Occipital lobe (tissue), 2 donors: Measurements from ENCODE around the gene IL20RA. TPM values are rescaled to one million over a fixed set of nuclear protein-coding genes. Genes with fewer than 3 reads are reported as not detected.
A peak's percentile ranks its signal among the peaks of the same experiment; 100 is the strongest.

Experiments used
- DNase-seq: peaks from one replicate; lab custom pipeline; 2025; lab: John Stamatoyannopoulos, UW
- total RNA-seq: library from RNA; depleted of rRNA; stranded (reverse); fragments of >200 nt; gene quantifications from one replicate; pipeline ENCODE4 v1.2.3, GENCODE V29; 2014

The IL20RA gene
- total RNA-seq, 1 donor from 2014 or later, result 0.16 TPM

DNA sequence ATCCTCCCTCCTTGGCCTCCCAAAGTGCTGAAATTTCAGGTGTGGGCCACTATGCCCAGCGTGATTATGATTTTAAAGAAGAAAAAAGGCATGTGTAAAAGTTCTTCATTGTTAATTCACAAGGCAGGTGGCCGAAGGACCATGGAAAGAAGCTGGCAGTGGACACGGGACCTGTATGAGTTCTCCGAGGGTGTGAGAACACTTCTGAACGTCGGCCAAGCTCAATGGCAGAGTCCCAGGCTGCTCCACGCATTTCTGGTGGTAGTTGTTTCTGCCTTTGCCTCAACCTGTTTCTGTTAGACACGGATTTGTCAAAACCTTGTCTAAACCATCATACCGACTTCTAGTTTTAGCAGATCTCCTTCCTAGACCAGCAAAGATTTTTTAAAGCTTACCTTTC lies 36.6 kb downstream of the IL20RA start:
- no peak for DNase-seq

DNA sequence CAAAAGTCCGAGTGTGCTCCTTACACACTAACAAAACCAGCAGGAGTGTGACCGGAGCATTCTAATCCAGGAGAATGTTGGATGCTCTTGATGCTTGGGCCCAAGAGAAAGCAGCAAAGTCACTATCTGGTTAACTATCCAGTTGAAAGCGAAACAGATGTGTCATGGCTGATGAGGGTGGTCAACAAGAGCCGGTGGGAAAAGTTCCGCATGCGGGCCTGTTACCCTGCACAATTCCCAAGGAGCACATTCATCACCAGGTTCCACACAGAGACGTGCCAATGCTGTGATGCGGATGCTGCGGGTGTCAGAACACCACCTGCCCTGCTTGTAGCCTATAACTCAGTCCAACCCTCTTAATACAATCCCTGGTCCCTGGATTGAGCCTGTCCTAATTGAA lies 38.7 kb downstream of the IL20RA start:
- DNase-seq, result no peak

DNA sequence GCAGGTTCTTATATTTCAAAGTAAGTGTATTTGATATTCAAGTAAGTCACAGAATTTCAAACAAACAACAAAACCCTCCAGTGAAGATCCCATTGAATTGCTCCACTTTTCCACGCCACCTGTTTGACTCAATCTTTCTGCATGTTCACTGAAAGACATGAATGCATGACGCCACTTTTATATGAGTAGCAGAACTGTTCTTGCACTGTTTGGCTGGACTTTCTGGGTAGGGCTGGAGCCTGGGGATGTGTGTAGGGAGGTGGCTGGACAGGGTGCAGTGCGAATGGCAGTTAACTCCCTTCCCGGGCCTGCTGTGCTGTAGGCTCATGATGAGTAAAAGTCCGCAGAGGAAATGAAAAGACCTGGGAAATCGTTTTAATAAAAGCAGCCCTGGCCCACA lies 39.7 kb downstream of the IL20RA start:
- no peak for DNase-seq

DNA sequence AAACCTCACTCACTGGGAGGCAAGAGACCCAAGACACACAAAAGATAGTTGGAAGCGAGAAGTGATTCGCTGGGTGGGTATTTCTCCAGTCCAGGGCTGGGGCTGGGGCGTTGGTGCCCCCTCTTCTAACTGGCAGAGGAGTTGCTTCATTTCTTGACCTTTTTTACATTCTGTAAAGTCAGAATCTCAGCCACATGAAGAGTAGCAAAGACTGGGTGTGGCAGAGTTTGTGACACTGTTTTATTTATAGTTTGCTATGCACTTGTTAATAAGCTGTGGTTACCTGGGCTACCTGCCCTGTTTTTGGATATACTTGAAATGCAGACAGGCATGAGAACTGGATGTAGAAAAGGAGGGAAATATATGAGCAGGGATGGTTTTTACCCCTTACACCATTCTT lies 42.3 kb downstream of the IL20RA start:
- DNase-seq, result no peak

DNA sequence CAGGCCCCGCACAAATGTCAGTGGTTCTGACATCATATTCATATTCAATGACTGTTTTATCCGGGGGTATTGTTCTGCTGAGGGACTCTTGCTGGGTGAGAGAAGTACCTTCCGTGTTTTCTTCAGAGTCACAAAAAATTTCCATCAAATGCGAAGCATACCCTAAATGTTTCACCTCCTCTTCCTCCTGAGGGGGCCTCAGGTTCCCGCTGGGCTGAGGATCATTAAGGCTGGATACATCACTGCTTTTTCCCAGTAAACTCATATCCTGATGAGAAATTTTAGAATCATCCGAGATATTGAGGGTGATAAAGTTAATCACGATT lies 42.8 kb downstream of the IL20RA start:
- DNase-seq, result no peak

DNA sequence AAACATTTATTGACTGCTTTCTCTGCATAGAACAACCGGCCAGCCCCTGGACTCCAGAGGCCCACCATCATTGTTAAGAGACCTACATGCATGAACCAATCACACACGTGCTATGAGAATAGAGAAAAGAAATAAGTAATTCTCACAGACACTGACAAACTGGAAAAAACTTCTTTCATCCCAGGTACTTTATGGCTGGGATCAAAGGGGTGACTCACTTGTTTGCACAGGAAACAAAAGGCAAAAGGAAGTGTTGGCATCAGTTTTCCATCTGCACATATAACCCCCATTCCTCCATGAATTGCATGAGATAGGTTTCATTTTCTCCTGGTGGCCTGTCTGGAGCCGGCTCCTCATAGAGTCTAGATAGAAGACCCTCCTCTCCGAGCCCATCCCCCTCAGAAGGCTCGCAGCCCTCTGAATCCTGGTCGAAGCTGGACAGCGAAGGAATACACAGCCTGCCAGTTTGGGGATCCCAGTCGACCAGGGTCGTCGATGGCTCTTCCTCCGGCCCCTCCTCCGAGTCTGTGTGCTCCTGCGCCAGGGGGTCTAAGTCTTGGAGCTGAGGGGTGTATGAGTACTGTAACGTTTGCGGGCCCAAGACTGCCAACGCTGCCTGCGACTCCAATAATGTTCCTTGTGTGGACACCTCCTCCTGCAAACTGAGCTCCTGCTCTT lies 43.3 kb downstream of the IL20RA start:
- DNase-seq, result no peak

DNA sequence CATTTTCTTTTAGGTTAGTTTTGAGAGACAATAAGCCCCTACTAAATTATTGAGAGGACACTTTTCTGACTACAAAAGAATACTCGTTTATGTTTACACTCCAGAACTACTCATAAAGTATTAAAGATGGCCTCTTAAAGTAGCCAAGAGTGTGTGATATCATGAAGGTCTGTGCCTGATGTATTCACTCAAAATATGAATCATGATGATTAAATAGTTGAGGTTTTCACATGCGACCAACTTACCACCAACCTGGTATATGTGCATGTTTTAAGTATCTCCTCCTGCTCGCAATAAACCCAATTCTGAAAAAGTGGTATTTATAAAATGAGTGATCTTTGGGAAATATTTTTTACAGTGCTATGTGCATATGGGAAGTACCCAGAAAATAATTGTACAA lies 43.9 kb downstream of the IL20RA start:
- no peak for DNase-seq

DNA sequence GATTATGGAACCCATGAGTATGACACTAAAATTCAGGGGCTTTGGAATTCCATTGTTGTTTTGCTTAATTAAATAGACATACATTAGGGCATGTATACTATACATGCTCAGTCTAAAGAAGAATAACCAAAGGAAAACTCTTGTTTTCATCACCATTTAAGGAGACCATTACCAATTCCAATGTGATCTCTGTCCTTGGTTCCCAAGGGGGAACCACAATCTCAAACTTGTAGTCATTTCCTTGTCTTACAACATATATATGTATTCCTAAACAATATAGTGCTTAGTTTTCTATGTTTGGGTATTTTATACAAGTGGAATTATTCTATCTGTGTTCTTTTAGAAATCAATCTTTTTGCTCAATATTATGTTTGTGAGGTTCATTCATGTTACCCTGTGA lies 49.2 kb downstream of the IL20RA start:
- DNase-seq, result no peak

DNA sequence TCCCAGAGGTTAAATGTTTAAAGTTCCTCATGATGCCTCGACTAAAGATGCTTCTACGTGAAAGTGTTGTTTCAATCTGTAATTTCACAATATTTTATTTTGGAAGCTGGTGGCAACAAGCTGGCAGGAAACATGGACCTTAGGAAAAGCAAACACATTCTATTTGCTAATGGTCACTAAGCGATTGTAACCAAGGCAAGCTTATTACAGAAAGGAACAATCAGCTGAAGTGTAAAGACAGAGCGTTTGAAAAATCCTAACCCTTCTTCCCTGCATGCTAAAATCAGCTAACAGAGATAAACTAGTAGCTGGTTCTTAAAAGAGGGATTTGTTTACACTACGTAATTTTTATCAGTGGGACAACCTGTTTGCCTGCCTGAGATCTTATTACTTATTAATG lies 50.0 kb downstream of the IL20RA start:
- DNase-seq, result no peak

DNA sequence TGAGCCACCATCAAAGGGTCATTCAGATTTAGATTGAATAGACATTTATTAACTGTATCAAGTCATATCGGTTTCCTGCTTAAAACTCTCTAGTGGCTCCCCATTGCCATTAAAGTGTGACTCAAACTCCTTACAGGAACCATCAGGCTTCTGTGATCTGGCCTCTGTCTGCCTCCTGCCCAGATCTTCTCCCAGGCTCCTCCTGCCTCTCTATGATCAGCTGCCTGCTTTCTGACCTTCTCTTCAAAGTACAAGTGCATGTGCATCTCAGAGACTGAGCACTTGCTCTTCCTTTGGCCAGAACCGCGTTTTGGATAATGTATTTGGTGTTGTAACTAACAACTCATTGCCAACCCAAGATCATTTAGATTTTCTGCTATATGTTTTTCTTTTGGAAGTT lies 52.7 kb downstream of the IL20RA start:
- no peak for DNase-seq

DNA sequence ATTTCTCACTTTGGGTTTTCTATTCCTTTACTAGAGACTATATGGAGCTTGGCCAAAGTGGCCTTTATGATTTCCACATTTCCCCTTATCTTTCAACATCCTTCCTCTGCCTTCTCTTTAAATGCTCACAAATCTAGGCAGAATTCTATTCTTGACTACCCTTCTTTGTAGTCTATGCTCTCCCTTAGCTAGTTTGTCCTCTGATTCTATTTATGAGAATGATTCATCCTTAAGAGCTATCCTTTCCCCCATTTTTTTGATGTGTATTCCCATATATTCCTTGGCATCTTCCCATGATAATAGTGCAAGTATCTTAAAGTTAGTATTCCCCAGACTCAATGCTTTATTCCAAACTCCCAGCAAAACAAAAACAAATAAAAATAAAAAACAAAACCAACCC lies 53.1 kb downstream of the IL20RA start:
- DNase-seq, result no peak

DNA sequence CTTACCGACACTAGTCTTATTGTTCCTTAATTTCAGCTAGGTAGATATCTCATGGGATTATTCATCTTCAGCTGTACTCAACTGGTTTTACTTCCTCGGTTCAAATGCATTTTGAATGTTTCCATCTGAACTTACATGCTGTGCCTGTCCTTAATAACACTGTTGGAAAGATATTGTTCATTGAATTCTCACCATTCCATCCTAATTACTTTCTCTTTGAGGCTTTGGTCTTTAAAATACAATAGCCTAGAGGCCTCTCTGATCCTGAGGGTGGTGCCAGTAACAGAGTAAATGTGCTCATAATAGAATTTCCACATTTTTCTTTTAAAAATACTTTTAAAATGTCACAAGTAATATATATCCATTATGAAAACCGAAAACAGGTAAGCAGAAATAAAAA lies 54.0 kb downstream of the IL20RA start:
- DNase-seq, result no peak

DNA sequence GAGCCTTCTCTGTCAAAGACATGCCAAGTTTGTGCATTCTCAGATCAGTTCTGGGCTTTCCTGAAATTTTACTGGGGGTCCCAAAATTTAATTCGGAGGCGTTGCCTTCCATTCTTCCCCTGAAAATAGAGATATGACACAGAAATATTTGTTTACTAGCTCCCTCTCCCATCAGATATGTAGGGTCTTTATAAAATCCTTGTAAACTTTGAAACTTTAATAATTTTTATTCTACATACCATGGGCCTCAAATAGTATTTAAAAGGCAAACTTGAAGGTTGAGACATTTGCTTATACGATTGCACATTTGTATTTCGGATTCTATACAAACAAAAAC lies 54.6 kb downstream of the IL20RA start:
- no peak for DNase-seq

DNA sequence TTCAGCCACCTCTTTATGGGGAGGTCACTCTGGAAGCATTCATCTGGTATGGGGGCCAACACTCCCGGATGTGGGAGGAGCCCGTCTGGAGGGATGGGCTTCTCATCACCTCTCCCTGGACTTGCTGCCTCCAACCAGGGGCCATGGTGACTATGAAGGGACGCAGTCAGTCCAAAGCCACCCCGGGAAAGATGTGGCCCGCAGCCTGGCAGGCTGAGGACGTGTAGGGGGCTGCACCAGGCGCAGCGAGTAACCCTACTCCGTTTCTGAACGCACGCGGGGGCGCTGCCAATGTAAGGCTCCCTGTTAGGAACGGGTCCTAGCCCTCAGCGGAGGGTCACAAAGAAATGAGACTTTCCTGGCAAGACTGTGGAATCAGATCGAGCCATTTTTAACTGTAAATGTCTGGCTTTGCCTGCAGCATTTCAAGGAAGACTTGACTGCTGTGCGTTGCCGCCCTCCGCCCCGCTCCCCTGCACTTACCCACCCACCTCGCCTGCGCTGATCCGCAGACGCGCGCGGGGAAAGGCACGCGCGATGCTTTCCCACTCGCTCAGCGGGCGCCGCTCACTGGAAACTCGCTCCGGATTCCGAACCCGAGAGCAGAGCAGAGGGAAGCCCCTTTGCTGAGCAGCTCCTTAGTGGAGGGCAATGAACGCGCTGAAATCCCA lies 55.1 kb downstream of the IL20RA start:
- peak; percentile 20 for DNase-seq

DNA sequence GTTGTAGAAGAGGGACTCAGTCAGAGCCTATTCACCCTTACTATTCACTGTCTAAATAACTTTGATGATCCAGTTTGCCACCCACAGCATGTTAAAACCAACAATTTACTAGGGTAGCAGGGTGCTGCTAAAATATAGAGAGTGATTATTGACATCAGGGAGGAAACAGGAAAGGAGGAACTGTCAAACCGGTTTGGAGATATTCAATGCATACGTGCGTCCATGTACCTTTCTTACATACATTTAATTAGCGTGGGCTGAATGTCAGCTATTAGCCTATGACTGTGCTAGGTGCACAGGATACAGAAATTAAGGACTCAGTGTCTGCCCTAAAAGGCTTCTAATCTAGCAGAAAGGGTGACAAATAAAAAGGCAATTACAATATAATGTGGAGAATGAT lies 57.2 kb downstream of the IL20RA start:
- DNase-seq, result no peak

DNA sequence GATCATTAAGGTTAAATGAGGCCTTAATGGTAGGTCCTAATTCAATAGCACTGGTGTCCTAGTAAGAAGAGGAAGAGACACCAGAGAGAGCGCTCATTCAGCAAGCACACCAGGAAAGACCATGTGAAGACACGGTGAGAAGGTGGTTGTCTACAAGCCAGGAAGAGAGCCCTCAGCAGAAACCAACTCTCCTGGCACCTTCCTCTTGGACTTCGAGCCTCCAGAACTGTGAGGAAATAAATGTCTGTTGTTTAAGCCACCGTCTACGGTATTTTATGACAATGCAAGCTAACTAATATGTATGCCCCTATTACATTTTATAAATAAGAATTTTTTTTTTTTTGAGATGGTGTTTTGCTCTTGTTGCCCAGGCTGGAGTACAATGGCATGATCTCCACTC lies 59.3 kb downstream of the IL20RA start:
- DNase-seq, result no peak

DNA sequence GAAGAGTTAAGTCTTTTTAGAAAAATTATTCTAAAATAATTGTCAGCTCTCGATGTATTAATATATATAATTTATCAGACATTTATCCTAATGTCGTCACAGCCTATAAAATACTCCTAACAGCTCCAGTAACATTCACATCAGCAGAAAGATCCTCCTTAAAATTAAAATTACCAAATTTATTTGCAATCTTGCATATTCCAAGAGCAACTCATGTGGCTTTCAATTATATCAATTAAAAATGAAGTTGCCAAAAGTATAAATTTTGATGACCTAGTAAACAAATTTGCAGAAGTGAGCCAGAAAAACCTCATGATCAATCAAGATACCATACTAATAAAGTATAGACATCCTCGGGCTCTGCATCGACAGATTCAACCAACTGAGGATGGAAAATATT lies 60.2 kb downstream of the IL20RA start:
- no peak for DNase-seq

DNA sequence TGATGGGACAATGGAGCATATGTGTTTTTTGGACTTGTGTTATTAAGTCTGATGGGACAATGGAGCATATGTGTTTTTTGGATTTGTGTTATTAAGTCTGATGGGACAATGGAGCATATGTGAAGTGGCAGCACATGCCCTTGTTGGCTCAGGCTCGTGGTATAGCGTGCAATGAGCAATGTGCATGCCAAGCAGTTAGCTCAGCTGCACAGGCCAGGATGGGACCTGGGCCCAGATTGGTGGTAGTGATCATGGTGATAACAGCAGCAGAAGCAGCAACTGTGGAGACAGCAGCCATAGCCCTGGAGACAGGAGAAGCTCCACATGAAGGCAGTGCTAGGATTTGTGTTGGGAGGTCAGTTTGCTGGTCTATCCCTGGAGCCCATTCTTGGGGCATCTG lies 61.1 kb downstream of the IL20RA start:
- no peak for DNase-seq

DNA sequence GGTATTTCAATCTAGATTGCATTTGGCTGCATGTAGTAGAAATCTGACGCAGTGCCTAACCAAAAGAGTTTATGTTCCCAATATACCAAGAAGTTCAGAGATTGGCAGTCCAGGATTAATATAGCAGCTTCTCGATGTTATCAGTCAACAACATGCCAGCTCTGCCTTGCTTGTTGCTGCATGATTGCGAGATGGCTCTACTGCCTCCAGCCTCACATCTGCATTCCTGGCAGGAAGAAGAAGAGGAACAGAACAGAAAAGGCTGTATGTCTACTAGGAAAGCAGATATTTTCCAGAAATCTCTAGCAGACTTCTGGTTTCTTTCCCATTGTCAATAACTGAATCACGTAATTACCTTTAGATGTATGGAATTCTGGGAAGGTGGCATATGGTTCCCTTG lies 61.8 kb downstream of the IL20RA start:
- DNase-seq, result no peak

DNA sequence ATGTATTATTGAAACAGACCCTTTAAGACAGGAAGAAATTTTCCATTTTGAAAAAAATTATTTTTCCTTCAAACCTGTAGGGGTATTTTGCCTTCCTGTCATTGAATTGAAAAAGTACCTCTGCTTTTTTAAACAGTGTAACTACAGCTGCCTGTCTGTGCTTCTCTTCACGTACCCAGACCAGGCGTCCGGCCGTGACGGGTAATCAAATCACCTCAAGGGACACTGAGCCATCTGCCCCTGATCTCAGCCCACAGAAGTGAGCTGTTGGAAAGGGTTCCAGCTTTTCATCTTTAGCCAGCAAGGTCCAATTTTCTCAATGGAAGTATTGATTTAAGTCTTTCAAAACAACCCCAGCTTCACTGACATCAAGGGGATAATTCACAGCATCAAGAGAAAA lies 64.7 kb downstream of the IL20RA start:
- DNase-seq, result no peak

DNA sequence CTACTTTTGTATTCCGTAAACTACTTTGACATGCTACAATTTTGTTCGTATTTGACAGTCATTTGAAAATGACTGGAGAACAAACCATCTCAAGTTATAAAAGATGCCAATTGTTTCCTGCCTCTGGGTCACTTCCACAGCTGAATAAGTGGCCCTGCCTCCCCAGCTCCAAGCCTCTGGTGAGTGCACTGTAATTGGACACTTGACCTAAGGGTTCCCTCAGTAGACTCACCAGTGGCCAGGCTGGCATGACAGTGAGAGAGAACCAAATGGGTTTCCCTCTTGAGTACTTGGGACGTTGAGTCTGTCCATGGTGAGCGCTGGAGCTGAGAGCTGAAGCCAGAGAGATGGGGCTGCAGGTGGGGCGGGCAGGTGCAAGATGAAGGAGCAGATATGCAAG lies 65.6 kb downstream of the IL20RA start:
- no peak for DNase-seq

DNA sequence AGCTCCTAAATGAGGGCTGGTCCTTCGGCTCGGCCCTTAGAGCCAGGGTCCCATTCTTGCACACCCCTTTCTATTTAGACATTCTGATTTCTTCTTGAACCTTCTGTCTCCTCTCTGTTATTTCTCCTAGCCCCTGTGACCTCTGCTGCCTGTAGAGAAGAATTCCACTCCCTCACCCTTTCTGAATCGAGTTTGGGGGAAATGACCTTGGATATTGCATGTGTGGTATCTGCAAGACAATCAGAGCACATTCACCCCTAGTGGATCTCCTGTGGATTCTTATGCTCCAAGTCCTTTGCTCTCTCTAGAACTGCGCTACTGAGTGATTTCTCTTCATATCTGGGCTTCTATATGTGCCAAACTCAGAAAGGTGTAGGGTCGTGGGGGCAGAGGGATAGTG lies 67.7 kb downstream of the IL20RA start:
- DNase-seq, result no peak

DNA sequence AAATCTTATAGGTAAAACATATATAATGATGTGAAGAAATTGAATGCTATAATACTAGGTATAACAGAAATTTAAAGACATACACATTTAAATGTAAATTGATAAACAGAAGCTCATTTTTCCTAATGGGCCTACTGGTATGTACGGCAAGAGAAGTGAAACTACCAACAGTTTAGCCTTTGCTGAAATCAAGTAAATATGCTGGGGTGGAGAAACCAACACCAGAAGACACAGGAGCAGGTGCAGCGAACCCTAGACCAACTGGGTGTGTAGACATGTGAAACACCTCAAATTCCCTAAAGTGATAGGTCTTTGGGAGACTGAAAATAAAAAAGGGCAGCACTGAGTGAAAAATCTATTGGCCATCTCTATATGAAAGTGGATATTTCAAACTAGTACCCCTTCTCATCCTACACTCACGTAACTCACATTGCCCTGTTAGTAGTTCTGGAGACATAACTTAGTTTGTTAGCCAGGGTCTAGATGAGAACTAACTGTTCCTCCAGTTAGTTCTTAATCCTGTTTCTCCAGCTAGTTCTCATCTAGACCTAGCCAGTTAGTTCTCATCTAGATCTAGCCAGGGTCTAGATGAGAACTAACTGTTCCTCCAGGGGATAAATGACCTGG lies 69.6 kb downstream of the IL20RA start:
- DNase-seq, result no peak
